ENCODE results near the gene PSME1.

Gene PSME1

GRCh38 chr14:24130717-24131548, 5.1 kb upstream of the PSME1 start:
- no peak for DNase-seq

GRCh38 chr14:24131549-24131966, 4.4 kb upstream of the PSME1 start:
- DNase-seq: no peak

GRCh38 chr14:24132061-24132685, 3.8 kb upstream of the PSME1 start:
- DNase-seq: no peak

- DNase-seq: no peak
These were observed 3.0 kb upstream of the PSME1 start for GRCh38 chr14:24132976-24133375.

GRCh38 chr14:24133735-24134134, 2.3 kb upstream of the PSME1 start:
- DNase-seq: peak; percentile 46

- no peak for DNase-seq
These were observed 485 bp upstream of the PSME1 start for GRCh38 chr14:24135584-24135833.

- DNase-seq: peak; percentile 11
These were observed 912 bp downstream of the PSME1 start for GRCh38 chr14:24136684-24137528.

GRCh38 chr14:24137529-24138395, 1.8 kb downstream of the PSME1 start:
- no peak for DNase-seq

GRCh38 chr14:24138396-24139271, 2.6 kb downstream of the PSME1 start:
- DNase-seq: no peak

- peak; percentile 30 for DNase-seq
These were observed 3.4 kb downstream of the PSME1 start for GRCh38 chr14:24139272-24139934.

- peak; percentile 100 for DNase-seq
These were observed 5.3 kb downstream of the PSME1 start, which contains the start of gene EMC9 for GRCh38 chr14:24141097-24141880. Gene EMC9 (minus strand): TSS chr14:24141591. CDS start chr14:24141304, 287 bp downstream.

GRCh38 chr14:24143511-24143910, 7.5 kb downstream of the PSME1 start:
- DNase-seq: no peak

GRCh38 chr14:24144451-24144850, 8.5 kb downstream of the PSME1 start:
- no peak for DNase-seq

- no peak for DNase-seq
These were observed 9.2 kb downstream of the PSME1 start for GRCh38 chr14:24145219-24145618.

- peak; percentile 13 for DNase-seq
These were observed 9.9 kb downstream of the PSME1 start for GRCh38 chr14:24145690-24146452.

GRCh38 chr14:24146453-24146977, 10.5 kb downstream of the PSME1 start, which contains the start of gene PSME2:
Gene PSME2 (minus strand): TSS chr14:24146610. CDS start chr14:24146581, 29 bp downstream.
- peak; percentile 99 for DNase-seq

- DNase-seq: peak; percentile 100
These were observed 11.2 kb downstream of the PSME1 start, which contains the start of gene RNF31 for GRCh38 chr14:24146978-24147760. Gene RNF31 (plus strand): TSS chr14:24147498. CDS start chr14:24147699, 201 bp downstream.
